ENCODE measurements around the gene DUSP5. TPM values are rescaled to one million over a fixed set of nuclear protein-coding genes. Genes with fewer than 3 reads are reported as not detected.

DUSP5 gene
- total RNA-seq, 1 experiment from 2014 or later = 106 TPM

- ChIA-PET POLR2A (interaction anchor here (0.8 to 2.3 kb wide), 3 partner anchors 94 to 200 kb away, joined by 3 to 8 read pairs (median 5); no protein-coding TSS in a partner anchor), CTCF (interaction anchor here (0.9 to 3.5 kb wide), 6 partner anchors 8 to 193 kb away, joined by 3 to 17 read pairs (median 4); no protein-coding TSS in a partner anchor)
- no peak for TF ChIP-seq CTCF (IDR thresholded peaks at IDR 0.05; ENCODE audit: unreplicated experiment)
- no peak for DNase-seq (ENCODE audit: unreplicated experiment)
- Mint-ChIP-seq H3K9me3 (ENCODE audit: unreplicated experiment) (no peaks in the 10 kb centered on the region), H3K36me3 (ENCODE audit: insufficient read depth, unreplicated experiment) (peaks cover 30% of the 10 kb centered on the region), H3K27ac (ENCODE audit: low read depth, unreplicated experiment) (peak overlapping the region; percentile 94), H3K27me3 (ENCODE audit: insufficient read depth, unreplicated experiment) (no peaks in the 10 kb centered on the region), H3K4me1 (ENCODE audit: insufficient read depth, unreplicated experiment) (peaks cover 42% of the 10 kb centered on the region), H3K4me3 (ENCODE audit: unreplicated experiment) (no peak overlapping the region)
- no TSS peak for BruUV-seq (replicated peaks)
- intact Hi-C loops (cut with micrococcal nuclease) = loop anchor here (10.0 kb wide), 1 partner anchor 100 kb away; no protein-coding TSS in a partner anchor
Observed at GRCh38 chr10:110505130-110505770, 7.5 kb downstream of the DUSP5 start.

- H3K27ac Mint-ChIP-seq (ENCODE audit: low read depth, unreplicated experiment) = peak overlapping the region; percentile 94
- intact Hi-C loops (cut with micrococcal nuclease) = loop anchor here (10.0 kb wide), 1 partner anchor 98 kb away; no protein-coding TSS in a partner anchor
- H3K4me1 Mint-ChIP-seq (ENCODE audit: insufficient read depth, unreplicated experiment) = peaks cover 30% of the 10 kb centered on the region
- TF ChIP-seq CTCF (IDR thresholded peaks at IDR 0.05; ENCODE audit: unreplicated experiment) = no peak
- no TSS peak for BruUV-seq (replicated peaks)
- peaks cover 42% of the 10 kb centered on the region for H3K36me3 Mint-ChIP-seq (ENCODE audit: insufficient read depth, unreplicated experiment)
- no peak overlapping the region for H3K4me3 Mint-ChIP-seq (ENCODE audit: unreplicated experiment)
- ChIA-PET CTCF (interaction anchor here (0.6 to 3.5 kb wide), 4 partner anchors 40 to 152 kb away, joined by 3 to 17 read pairs (median 4); no protein-coding TSS in a partner anchor), POLR2A (no interaction called here)
- no peak for DNase-seq (ENCODE audit: unreplicated experiment)
- no peaks in the 10 kb centered on the region for H3K9me3 Mint-ChIP-seq (ENCODE audit: unreplicated experiment)
- no peaks in the 10 kb centered on the region for H3K27me3 Mint-ChIP-seq (ENCODE audit: insufficient read depth, unreplicated experiment)
Observed at GRCh38 chr10:110506448-110506847, 8.7 kb downstream of the DUSP5 start.

- BruUV-seq (replicated peaks) = no TSS peak
- intact Hi-C loops (cut with micrococcal nuclease) = loop anchor here (10.0 kb wide), 1 partner anchor 97 kb away; no protein-coding TSS in a partner anchor
- Mint-ChIP-seq H3K4me1 (ENCODE audit: insufficient read depth, unreplicated experiment) (peaks cover 26% of the 10 kb centered on the region), H3K4me3 (ENCODE audit: unreplicated experiment) (no peak overlapping the region), H3K36me3 (ENCODE audit: insufficient read depth, unreplicated experiment) (peaks cover 46% of the 10 kb centered on the region), H3K27ac (ENCODE audit: low read depth, unreplicated experiment) (no peak overlapping the region), H3K9me3 (ENCODE audit: unreplicated experiment) (no peaks in the 10 kb centered on the region), H3K27me3 (ENCODE audit: insufficient read depth, unreplicated experiment) (no peaks in the 10 kb centered on the region)
- no peak for TF ChIP-seq CTCF (IDR thresholded peaks at IDR 0.05; ENCODE audit: unreplicated experiment)
- ChIA-PET CTCF (interaction anchor here (1.0 to 1.4 kb wide), 3 partner anchors 8 to 153 kb away, joined by 3 to 7 read pairs (median 3); no protein-coding TSS in a partner anchor), POLR2A (no interaction called here)
- DNase-seq (ENCODE audit: unreplicated experiment) = no peak
Observed at GRCh38 chr10:110507346-110507745, 9.6 kb downstream of the DUSP5 start.

- DNase-seq (ENCODE audit: unreplicated experiment) = no peak
- no peak for TF ChIP-seq CTCF (IDR thresholded peaks at IDR 0.05; ENCODE audit: unreplicated experiment)
- Mint-ChIP-seq H3K27me3 (ENCODE audit: insufficient read depth, unreplicated experiment) (no peaks in the 10 kb centered on the region), H3K9me3 (ENCODE audit: unreplicated experiment) (no peaks in the 10 kb centered on the region), H3K4me3 (ENCODE audit: unreplicated experiment) (no peak overlapping the region), H3K36me3 (ENCODE audit: insufficient read depth, unreplicated experiment) (peaks cover 46% of the 10 kb centered on the region), H3K4me1 (ENCODE audit: insufficient read depth, unreplicated experiment) (peaks cover 24% of the 10 kb centered on the region), H3K27ac (ENCODE audit: low read depth, unreplicated experiment) (no peak overlapping the region)
- intact Hi-C loops (cut with micrococcal nuclease) = loop anchor here (10.0 kb wide), 1 partner anchor 97 kb away; no protein-coding TSS in a partner anchor
- POLR2A ChIA-PET = interaction anchor here (0.6 to 1.1 kb wide), 3 partner anchors 11 to 90 kb away, joined by 3 to 4 read pairs (median 3); no protein-coding TSS in a partner anchor
- no TSS peak for BruUV-seq (replicated peaks)
- CTCF ChIA-PET = interaction anchor here (0.7 to 1.5 kb wide), 4 partner anchors 9 to 38 kb away, joined by 3 to 7 read pairs (median 4); no protein-coding TSS in a partner anchor
Observed at GRCh38 chr10:110508159-110508788, 10.6 kb downstream of the DUSP5 start.
